GM18873 (cell line): Measurements from ENCODE around the gene PPFIBP1.
"Not testable (repeated sequence)": the region's sequence is repeated elsewhere in the genome, so short reads cannot be mapped to it uniquely, and the experiment has no call there.

Experiments used
- ATAC-seq: cut with Tn5 transposase; IDR thresholded peaks from one replicate; pipeline ENCODE4 v1.9.1; 2021; ENCODE audit warnings: mild to moderate bottlenecking, moderate library complexity, moderate number of reproducible peaks; ENCODE audit not compliant: unreplicated experiment, low FRiP score

PPFIBP1 gene

DNA sequence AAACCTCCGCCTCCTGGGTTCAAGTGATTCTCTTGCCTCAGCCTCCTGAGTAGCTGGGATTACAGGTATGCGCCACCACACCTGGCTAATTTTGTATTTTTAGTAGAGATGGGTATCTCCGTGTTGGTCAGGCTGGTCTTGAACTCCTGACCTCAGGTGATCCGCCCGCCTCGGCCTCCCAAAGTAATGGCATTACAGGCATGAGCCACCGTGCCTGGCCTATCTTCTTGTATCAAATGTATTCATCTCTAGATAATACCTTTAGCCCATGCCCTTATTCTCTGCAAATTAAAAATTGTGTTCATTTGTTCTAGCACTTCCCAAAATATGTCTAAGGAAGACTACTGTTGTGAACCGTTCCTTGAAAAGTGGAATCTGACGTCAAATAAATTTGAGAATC lies 210.3 kb downstream of the PPFIBP1 start:
- not testable (repeated sequence) for ATAC-seq

DNA sequence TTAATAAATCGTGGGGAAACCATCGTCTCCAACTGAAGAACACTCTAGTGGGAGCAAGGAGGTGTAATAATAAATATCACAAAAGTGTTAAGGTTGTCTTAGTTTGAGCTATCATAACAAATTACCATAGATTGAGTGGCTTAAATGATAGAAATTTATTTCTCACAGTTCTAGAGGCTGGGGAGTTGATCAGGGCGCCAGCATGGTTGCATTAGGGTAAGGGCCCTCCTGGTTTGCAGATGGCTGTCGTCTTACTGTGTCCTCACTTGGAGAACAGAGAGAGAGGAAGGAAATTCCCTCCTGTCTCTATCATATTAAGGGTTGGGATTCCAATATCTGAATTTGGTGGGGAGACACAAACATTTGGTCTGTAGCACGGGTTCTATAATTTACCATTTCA lies 219.6 kb downstream of the PPFIBP1 start:
- ATAC-seq, result no peak
